CD4-positive, alpha-beta T cell treated with Interferon alpha-2 for 1 hour (primary cell): ENCODE measurements around the gene STH.
"Not testable (repeated sequence)": the region's sequence is repeated elsewhere in the genome, so short reads cannot be mapped to it uniquely, and the experiment has no call there.

Source experiments
- DNase-seq, 2 donors: peaks; one replicate each; pipeline ENCODE4 v3.0.0-alpha.2; 2020 to 2022

STH gene

GRCh38 chr17:45998987-45999899 is at the start of gene STH:
STH (plus strand) TSS chr17:45999250; CDS start chr17:45999280, 30 bp downstream.
- DNase-seq, result no peak

- no peak for DNase-seq
These were observed 49.2 kb upstream of the STH start for GRCh38 chr17:45949755-45950320.

- no peak for DNase-seq
These were observed 48.2 kb upstream of the STH start for GRCh38 chr17:45950888-45951287.

- no peak for DNase-seq
These were observed 47.6 kb upstream of the STH start for GRCh38 chr17:45951403-45951802.

GRCh38 chr17:45951941-45952340 is 47.1 kb upstream of the STH start:
- DNase-seq, result no peak

- DNase-seq, result no peak
These were observed 46.2 kb upstream of the STH start for GRCh38 chr17:45952814-45953320.

GRCh38 chr17:45953561-45953960 is 45.5 kb upstream of the STH start:
- no peak for DNase-seq

- DNase-seq, result no peak
These were observed 44.1 kb upstream of the STH start for GRCh38 chr17:45954914-45955313.

GRCh38 chr17:45955326-45955725 is 43.7 kb upstream of the STH start:
- no peak for DNase-seq

GRCh38 chr17:45956090-45956489 is 43.0 kb upstream of the STH start:
- no peak for DNase-seq

GRCh38 chr17:45956746-45957145 is 42.3 kb upstream of the STH start:
- not testable (repeated sequence) for DNase-seq

- DNase-seq, result no peak
These were observed 40.7 kb upstream of the STH start for GRCh38 chr17:45958307-45958706.

- DNase-seq, result no peak
These were observed 39.9 kb upstream of the STH start for GRCh38 chr17:45958994-45959665.

GRCh38 chr17:45960311-45960710 is 38.7 kb upstream of the STH start:
- DNase-seq, result no peak

GRCh38 chr17:45961206-45961605 is 37.8 kb upstream of the STH start:
- DNase-seq, result no peak

GRCh38 chr17:45962221-45962972 is 36.7 kb upstream of the STH start:
- no peak for DNase-seq

GRCh38 chr17:45963283-45963682 is 35.8 kb upstream of the STH start:
- no peak for DNase-seq

- DNase-seq, result no peak
These were observed 35.2 kb upstream of the STH start for GRCh38 chr17:45963889-45964288.

- no peak for DNase-seq
These were observed 34.4 kb upstream of the STH start for GRCh38 chr17:45964634-45965033.

- no peak for DNase-seq
These were observed 33.2 kb upstream of the STH start for GRCh38 chr17:45965812-45966211.

- no peak for DNase-seq
These were observed 32.3 kb upstream of the STH start for GRCh38 chr17:45966606-45967280.

GRCh38 chr17:45967378-45967777 is 31.7 kb upstream of the STH start:
- DNase-seq, result no peak
